Stimulated activated CD4-positive, alpha-beta T cell treated with anti-CD3 and anti-CD28 coated beads, TNF-alpha, amount 100 ng/mL, for 24 hours (primary cell): ENCODE data around the gene PHF21B.
"Not testable (repeated sequence)": the region's sequence is repeated elsewhere in the genome, so short reads cannot be mapped to it uniquely, and the experiment has no call there.

Experiments used
- DNase-seq, 3 experiments: peaks; one replicate each; pipeline ENCODE4 v3.0.0-alpha.2; 2020; ENCODE audit warnings: low read depth in 3 of 3

Gene PHF21B

GRCh38 chr22:44918166-44918924, 91.5 kb downstream of the PHF21B start:
- DNase-seq, result no peak

DNA sequence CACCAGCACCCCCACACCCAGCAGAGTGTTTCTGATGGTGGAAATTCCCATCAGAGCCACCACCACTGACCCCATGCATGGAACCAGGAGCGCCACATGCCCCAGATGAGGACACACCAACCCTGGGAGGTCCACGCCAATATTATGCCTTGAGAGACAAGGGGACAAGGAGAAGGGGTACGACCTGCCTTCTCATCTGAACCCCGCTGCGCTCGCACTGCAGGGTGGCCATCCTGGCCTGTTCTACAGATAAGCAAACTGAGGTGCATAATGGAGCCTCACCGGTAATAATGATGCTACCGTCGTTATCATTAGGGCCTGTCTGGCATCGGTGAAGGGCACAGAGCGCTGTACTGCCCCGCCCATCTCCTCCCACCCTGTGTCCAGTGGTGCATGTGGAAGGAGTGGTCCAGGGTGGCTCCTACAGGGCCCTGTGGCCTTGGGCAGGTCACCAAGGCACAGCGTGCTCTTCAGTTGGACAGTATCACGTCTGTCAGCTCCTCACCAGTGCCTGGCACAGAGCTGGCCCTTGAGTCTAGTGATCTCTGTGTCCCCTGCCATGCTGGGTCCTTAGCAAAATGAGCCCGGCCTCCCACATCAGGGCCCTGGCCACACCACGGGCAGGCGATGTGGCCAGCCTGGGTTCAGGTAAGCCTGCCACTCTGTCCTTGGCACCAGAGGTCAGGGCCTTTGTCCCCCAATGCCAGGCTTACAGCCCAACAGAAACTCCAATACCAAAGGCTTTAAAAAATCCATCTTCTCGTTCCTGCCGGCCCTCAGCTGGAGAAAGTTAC, 92.2 kb downstream of the PHF21B start:
- no peak for DNase-seq

DNA sequence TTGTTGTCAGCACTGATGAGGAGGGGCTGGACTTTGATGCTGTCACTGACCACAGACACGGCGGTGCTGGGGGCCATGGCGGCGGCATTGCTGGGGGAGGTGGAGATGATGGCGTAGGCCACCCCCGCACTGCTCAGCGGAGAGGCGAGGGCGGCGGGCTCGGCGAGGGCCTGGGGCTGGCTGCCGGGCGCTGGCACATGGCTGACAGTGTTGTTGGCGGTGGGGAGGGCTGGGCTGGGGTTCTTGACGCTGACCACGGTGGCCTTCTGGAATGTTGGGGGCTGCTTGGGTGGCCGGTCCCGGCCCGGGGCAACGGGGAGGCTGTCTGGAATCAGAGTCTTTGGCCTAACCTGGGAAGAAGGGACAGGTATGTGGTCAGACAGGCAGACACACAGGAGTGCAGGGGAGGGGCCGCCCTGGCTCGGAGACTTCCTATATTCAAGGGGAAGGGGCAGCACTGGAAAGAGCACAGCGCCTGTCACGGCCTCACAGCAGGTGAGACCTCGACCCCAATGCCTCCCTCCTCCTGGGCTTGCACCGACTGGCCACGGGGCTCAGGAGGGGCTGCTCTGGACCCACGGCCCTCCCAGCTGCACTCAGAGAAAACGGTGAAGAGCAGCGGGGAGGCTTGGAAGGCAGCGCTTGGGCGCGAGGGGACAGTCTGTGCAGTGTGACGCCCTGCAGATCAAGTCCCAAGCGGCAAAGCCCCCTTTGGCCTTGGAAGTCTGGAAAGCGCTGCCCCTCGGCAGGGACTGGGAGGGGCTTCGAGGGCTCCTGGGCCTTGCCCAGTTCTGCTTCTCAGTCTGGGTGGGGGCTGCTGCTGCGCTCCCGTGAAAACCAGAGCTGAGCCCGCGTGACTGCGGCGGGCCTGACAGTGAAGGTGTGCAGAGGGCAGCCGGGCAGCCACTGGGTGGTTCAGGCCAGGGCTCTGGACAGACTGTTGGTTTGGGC, 93.2 kb downstream of the PHF21B start:
- DNase-seq, result no peak

DNA sequence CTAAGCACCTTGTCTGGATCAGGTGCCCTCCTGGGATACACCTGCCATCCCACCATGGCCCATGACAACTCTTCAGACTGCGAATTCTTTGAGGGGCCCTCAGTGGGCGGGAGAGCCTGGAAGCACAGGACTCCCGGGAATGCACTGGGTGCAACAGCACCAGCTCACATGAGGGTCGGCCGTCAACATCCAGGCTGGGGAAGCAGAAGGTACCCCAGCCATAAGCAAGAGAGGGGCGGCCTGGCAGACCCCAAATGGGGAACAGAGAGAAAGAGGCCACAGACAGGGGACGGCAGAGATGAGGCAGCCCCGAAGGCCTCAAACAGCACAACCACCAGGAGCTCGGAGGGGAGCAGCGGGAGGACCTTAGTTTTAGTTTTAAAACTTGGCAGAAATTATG, 94.4 kb downstream of the PHF21B start:
- no peak for DNase-seq

DNA sequence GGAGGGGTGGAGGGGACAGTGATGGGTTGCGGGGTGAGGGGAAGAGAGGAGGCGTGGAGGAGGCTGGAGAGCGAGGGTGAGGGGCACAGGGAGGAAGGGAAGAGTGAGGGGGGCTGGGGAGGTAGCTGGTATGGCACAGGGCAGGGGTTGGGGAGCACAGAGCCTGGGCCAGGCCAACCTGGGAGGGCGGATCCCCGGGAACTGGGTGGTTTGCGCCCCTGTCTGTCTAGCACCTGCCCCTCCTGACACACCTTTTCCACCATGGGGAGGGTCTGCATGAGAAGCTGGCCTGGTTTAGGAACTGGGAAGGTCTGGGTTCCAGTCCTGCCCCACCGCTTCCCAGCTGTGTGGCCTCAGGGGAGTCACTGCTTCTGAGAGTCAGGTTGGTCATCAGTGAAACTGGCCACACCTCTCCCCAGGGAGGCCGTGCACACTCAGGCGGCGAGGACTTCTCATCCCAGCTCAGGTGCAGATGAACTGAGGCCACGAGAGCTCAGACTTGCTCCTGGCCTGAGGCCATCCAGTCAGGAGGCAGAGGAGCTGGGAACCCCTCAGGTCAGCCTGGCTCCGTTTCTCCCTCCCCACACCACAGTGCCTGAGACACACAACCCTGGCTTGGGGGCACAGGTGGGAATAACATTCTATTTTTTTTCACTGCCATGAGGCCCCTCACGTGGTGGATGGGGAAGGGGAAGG, 95.6 kb downstream of the PHF21B start:
- no peak for DNase-seq

DNA sequence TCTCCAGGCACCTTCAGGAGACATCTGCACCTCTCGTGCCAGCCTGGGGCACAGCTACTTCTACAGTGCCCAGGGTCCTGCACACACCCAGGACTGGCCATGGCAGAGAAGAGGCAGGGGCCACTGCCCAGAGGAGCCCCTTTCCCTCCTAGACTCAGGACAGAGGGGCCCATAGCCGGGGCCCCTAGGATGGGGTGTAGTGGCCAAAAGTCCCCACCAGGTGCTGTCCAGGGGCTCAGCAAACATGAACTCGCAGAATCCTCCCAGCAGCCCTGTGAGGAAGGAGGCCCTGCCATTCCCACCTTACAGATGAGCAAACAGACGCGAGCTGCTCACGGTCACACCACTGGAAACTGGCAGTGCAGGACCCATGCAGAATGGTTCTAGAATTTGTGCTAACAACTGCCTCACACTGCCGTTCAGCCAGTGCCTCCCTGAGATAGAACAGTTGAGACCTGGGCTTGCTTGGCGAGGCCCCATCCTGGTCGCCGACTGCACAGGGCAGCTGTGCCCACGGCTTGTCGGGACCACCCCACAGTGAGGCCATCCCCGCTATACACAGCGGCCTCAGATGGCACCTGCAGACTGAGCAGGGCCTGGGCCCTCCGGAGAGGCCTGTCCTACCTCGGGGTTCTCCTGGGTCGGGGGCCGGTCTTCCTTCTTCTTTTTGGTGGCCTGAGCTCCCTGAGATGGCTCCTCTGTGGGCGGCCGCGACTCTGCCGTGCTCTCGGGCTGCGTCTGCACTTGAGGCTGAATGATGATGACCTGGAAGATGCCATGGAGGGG, 96.4 kb downstream of the PHF21B start:
- no peak for DNase-seq

- no peak for DNase-seq
Measured at GRCh38 chr22:44909241-44909640, 100.6 kb downstream of the PHF21B start.

GRCh38 chr22:44907765-44908737, 101.8 kb downstream of the PHF21B start:
- no peak for DNase-seq

DNA sequence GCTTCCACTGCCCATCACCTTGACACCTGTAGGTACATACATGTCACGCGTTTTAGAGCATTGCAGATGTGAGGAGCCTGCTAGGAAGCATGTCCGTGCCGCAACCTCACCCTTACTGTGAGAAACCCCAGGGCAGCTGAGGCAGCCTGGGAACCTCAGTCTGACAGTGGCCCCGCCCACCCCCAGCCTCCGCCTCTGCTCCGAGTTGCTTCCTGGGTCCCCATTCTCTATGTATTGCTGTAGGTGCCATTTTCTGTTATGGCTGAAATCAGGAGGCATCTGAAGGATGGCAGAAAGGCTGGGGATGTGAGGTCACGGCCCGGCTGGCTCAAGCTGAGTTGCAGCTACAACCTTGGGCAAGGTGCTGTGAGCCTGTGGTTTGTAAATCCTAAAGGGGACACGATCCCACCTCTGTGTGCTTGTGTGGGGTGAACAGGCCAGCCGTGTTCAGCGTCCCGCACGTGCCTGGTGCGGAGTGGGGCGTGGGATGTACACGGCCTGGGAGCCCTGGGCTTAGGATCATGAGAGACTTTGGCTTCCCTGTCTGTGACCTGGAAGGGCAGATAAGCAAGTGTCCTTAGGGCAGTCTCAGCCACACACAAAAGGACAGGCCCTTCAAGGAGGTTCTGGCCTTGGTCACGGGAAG, 102.7 kb downstream of the PHF21B start:
- DNase-seq, result no peak

- DNase-seq, result no peak
Measured at GRCh38 chr22:44906248-44906936, 103.4 kb downstream of the PHF21B start.

- not testable (repeated sequence) for DNase-seq
Measured at GRCh38 chr22:44904492-44905152, 105.2 kb downstream of the PHF21B start.

- not testable (repeated sequence) for DNase-seq
Measured at GRCh38 chr22:44903164-44903563, 106.6 kb downstream of the PHF21B start.

DNA sequence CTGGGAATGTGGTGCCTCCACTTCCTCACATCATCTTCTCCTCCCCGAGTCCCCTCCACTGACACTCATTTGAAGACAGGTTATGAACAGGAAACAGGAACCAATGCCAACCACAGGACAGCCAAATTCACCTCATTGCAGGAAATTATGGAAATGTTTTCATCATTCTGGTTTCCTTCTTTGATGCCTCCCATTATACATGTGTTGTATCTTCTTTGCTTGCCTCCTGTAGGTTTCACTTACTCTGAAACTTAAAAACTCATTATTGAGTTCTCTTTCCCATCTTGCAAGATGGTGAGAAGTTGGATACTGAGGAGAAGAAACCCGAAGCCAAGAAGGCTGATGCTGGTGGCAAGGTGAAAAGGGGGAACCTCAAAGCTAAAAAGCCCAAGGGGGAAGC, 108.5 kb downstream of the PHF21B start:
- DNase-seq, result no peak

DNA sequence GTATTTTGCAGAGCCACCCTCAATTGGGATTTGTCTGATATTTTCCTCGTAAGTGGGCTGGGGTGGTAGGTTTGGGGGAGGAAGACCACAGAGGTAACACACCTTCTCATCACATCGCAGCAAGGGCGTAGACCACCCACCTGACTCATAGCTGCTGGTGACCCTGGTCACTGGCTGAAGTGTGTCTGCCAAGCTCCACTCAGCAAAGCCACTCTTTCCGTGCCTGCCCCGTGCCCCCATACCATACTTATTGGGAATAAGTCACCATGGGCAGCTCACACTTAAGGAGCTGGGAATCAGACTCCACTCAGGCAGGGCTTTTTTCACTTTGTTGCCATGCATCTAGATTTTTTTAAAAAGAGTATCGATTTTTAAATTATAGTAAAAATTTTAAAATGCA, 111.6 kb downstream of the PHF21B start:
- no peak for DNase-seq

GRCh38 chr22:44895296-44896055, 114.3 kb downstream of the PHF21B start:
- no peak for DNase-seq

GRCh38 chr22:44894782-44895181, 115.0 kb downstream of the PHF21B start:
- DNase-seq, result no peak

DNA sequence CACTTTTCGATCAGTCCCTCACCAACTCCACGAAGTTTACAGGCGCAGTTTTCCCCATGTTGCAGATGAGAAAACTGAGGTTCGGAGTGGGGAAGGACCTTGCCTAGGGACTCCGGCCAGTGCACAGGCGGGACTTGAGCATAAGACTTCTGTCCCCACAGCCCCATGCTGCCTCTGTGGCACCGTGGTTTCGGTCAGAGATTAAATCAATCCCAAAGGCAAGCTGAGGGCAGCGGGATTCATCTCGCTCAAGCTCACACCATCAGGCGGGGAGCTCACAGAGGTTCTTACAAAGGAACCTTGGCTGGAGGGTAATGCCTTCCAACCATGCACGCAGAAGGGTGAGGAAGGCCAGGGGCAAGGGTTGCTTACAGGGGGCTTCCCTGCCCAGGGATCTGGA, 115.5 kb downstream of the PHF21B start:
- no peak for DNase-seq
